Dendritic cell treated with granulocyte-macrophage colony-stimulating factor and Interleukin-4, amounts not matched to agents 40 ng/mL and 50 ng/mL, for 4 days (primary cell): Measurements from ENCODE around the gene OPA1.

Experiments used
- H3K27ac Mint-ChIP-seq: one replicate; pipeline ENCODE4 v1.8.0; 2022; ENCODE audit warnings: mild to moderate bottlenecking, mixed read lengths
- H3K27me3 Mint-ChIP-seq: one replicate; pipeline ENCODE4 v1.8.0; 2022; ENCODE audit warnings: mild to moderate bottlenecking, mixed read lengths
- H3K36me3 Mint-ChIP-seq: one replicate; pipeline ENCODE4 v1.8.0; 2022; ENCODE audit warnings: low read depth, mixed read lengths
- H3K4me1 Mint-ChIP-seq: one replicate; pipeline ENCODE4 v1.8.0; 2022; ENCODE audit warnings: low read depth, mixed read lengths
- H3K4me3 Mint-ChIP-seq: one replicate; pipeline ENCODE4 v1.8.0; 2022; ENCODE audit warnings: mild to moderate bottlenecking, moderate library complexity, mixed read lengths
- H3K9me3 Mint-ChIP-seq: one replicate; pipeline ENCODE4 v1.8.0; 2022; ENCODE audit warnings: mixed read lengths
- intact Hi-C: fragments of 100-400 bp; cut with micrococcal nuclease; formaldehyde crosslinking; loops from one replicate; pipeline ENCODE4 v1.15.0; 2022

OPA1 gene

GRCh38 chr3:193686665-193687483 lies 93.9 kb downstream of the OPA1 start:
- intact Hi-C loops = no loop called here
- peaks cover 6% of the 10 kb centered on the region for H3K4me1 Mint-ChIP-seq
- H3K4me3 Mint-ChIP-seq = no peak overlapping the region
- no peaks in the 10 kb centered on the region for H3K27me3 Mint-ChIP-seq
- peaks cover 27% of the 10 kb centered on the region for H3K36me3 Mint-ChIP-seq
- H3K27ac Mint-ChIP-seq = peak overlapping the region; percentile 33
- no peaks in the 10 kb centered on the region for H3K9me3 Mint-ChIP-seq

DNA sequence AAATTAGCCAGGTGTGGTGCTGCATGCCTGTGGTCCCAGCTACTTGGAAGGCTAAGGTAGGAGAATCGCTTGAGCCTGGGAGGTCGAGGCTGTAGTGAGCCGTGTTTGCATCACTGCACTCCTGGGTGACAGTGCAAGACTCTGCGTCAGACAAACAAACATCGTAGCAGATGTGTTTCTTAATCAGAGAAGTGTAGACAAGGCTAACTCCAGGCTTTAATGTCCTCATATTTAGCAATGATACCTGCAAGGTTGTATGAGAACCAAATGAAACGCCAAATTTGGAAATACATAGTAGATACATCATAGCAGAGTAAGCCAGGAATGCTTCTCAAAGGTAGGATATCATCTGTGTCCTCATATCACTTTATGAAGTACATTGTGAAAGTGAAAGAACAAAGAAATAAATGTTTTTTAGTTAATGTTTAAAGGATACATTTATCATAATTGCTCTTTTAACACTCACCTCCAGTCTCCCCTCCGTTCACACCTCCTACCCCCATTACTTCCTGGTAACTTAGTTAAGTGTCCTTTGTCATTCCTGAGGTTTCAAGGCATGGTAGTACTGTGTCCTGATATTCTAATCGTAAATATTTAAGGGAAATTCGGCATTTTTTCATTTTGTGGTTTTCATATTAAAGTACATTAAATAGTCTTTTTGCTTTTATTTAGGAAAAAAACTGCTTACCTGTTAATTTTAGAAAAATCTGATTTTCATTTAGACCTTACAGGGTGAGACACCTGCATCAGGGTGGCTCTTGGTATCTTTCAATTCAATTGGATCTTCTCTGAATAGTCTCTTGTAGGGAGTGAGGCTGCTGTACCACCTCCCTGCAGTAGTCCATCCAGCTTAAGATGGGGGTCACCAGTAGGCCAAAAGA lies 96.1 kb downstream of the OPA1 start:
- H3K4me1 Mint-ChIP-seq = peaks cover 6% of the 10 kb centered on the region
- no peak overlapping the region for H3K27ac Mint-ChIP-seq
- peaks cover 33% of the 10 kb centered on the region for H3K36me3 Mint-ChIP-seq
- H3K27me3 Mint-ChIP-seq = no peaks in the 10 kb centered on the region
- no peak overlapping the region for H3K4me3 Mint-ChIP-seq
- intact Hi-C loops = no loop called here
- H3K9me3 Mint-ChIP-seq = no peaks in the 10 kb centered on the region

- H3K4me1 Mint-ChIP-seq = no peaks in the 10 kb centered on the region
- no peaks in the 10 kb centered on the region for H3K27me3 Mint-ChIP-seq
- H3K9me3 Mint-ChIP-seq = no peaks in the 10 kb centered on the region
- intact Hi-C loops = no loop called here
- H3K4me3 Mint-ChIP-seq = no peak overlapping the region
- H3K27ac Mint-ChIP-seq = no peak overlapping the region
- H3K36me3 Mint-ChIP-seq = peaks cover 48% of the 10 kb centered on the region
Measured at GRCh38 chr3:193693774-193694173, 100.8 kb downstream of the OPA1 start.

DNA sequence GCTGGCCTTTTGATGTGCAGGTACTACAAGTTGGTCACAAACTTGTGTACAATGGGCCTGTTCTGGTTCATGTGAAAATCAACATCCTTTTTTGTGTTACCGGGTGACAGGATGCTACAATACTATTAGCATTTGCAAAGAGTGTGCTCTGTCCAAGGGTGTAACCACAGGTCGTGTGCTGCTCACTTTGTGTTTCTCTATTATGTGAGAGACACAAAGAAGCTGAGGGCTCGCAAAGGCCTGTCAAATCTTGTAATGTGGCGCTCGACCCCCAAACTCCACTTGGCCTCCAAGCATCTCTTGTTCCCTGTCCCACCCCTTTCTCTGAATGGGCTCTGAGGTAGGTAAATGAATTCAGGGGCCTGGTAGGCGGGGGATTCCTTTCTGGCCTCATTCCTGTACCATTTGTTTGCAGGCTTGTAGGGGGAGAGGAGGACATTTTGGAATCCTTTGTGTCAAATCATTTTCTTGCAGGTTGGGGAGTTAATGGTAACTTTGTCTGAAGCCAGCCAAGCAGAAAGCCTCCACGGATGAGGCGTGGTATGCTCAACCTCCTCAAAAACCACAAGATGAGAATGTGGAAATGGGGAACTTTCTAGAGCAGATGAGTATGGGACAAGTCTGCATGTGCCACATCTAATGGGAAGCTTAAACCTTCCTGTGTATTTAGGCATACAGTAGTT lies 109.1 kb downstream of the OPA1 start:
- Mint-ChIP-seq H3K27ac (no peak overlapping the region), H3K4me3 (no peak overlapping the region)
- intact Hi-C loops = no loop called here

GRCh38 chr3:193702967-193703366 lies 110.0 kb downstream of the OPA1 start:
- intact Hi-C loops = no loop called here
- Mint-ChIP-seq H3K4me3 (no peak overlapping the region), H3K27ac (no peak overlapping the region), H3K4me1 (peaks cover 10% of the 10 kb centered on the region), H3K9me3 (no peaks in the 10 kb centered on the region), H3K27me3 (no peaks in the 10 kb centered on the region), H3K36me3 (peaks cover 27% of the 10 kb centered on the region)

More for the DNA sequence above, 109.1 kb downstream of the OPA1 start:
- Mint-ChIP-seq H3K27me3 (no peaks in the 10 kb centered on the region), H3K9me3 (no peaks in the 10 kb centered on the region), H3K36me3 (peaks cover 28% of the 10 kb centered on the region), H3K4me1 (peaks cover 10% of the 10 kb centered on the region)

GRCh38 chr3:193704431-193704830 lies 111.4 kb downstream of the OPA1 start:
- no peak overlapping the region for H3K4me3 Mint-ChIP-seq
- H3K27ac Mint-ChIP-seq = no peak overlapping the region
- H3K9me3 Mint-ChIP-seq = no peaks in the 10 kb centered on the region
- intact Hi-C loops = no loop called here
- peaks cover 10% of the 10 kb centered on the region for H3K4me1 Mint-ChIP-seq
- H3K27me3 Mint-ChIP-seq = no peaks in the 10 kb centered on the region
- peaks cover 18% of the 10 kb centered on the region for H3K36me3 Mint-ChIP-seq

DNA sequence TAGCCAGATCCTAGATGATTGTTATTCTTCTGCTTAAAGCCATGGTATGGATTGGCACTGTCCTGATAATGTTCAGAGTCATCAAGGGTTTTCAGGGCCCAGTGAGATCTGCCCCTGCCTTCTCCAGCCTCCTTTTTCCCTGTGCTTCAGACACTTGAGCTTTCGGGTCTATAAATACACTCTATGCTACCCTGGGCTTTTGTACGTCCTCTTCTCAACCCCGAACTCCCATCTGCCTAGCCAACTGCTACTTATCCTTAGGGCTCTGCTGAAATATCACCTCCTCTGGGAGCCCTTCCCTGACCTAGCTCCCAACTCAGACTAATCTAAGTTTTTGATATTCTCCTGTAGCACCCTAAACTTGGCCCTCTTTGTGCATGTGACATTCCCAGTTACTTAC lies 115.3 kb downstream of the OPA1 start:
- no peak overlapping the region for H3K27ac Mint-ChIP-seq
- no peaks in the 10 kb centered on the region for H3K27me3 Mint-ChIP-seq
- H3K9me3 Mint-ChIP-seq = no peaks in the 10 kb centered on the region
- intact Hi-C loops = no loop called here
- no peak overlapping the region for H3K4me3 Mint-ChIP-seq
- H3K4me1 Mint-ChIP-seq = no peaks in the 10 kb centered on the region
- no peaks in the 10 kb centered on the region for H3K36me3 Mint-ChIP-seq

- no peaks in the 10 kb centered on the region for H3K36me3 Mint-ChIP-seq
- H3K4me3 Mint-ChIP-seq = no peak overlapping the region
- no peaks in the 10 kb centered on the region for H3K27me3 Mint-ChIP-seq
- peaks cover 16% of the 10 kb centered on the region for H3K9me3 Mint-ChIP-seq
- intact Hi-C loops = no loop called here
- no peaks in the 10 kb centered on the region for H3K4me1 Mint-ChIP-seq
- H3K27ac Mint-ChIP-seq = no peak overlapping the region
Measured at GRCh38 chr3:193710286-193711165, 117.5 kb downstream of the OPA1 start.

GRCh38 chr3:193711166-193711485 lies 118.1 kb downstream of the OPA1 start:
- Mint-ChIP-seq H3K27ac (no peak overlapping the region), H3K9me3 (peaks cover 19% of the 10 kb centered on the region), H3K36me3 (no peaks in the 10 kb centered on the region), H3K27me3 (no peaks in the 10 kb centered on the region), H3K4me3 (no peak overlapping the region), H3K4me1 (no peaks in the 10 kb centered on the region)
- intact Hi-C loops = no loop called here

DNA sequence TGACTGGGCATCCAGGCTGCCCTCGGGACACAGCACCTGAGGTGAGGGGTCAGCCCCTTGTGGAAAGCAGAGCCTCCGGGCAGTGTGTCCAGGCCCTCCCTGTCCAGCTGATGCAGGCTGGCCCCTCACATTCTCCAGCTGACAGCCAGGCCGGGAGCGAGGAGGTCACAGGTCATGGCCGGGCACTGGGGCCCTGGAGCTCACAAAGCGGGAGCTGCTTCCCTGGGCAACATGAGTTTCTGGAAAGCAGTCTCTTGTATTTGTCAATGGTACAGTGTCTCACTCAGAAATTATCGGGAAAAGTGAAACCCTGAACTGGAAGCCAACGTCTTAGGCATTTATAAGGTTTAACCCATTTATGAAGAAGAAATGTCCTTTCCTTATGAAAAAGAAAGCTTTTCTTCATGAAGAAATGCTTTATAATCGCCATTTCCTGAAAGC lies 118.5 kb downstream of the OPA1 start:
- Mint-ChIP-seq H3K27me3 (no peaks in the 10 kb centered on the region), H3K4me1 (no peaks in the 10 kb centered on the region), H3K36me3 (no peaks in the 10 kb centered on the region), H3K4me3 (no peak overlapping the region), H3K27ac (no peak overlapping the region), H3K9me3 (peaks cover 19% of the 10 kb centered on the region)
- intact Hi-C loops = no loop called here

- no peak overlapping the region for H3K27ac Mint-ChIP-seq
- intact Hi-C loops = no loop called here
- no peak overlapping the region for H3K4me3 Mint-ChIP-seq
- no peaks in the 10 kb centered on the region for H3K4me1 Mint-ChIP-seq
- H3K9me3 Mint-ChIP-seq = peaks cover 19% of the 10 kb centered on the region
- H3K36me3 Mint-ChIP-seq = no peaks in the 10 kb centered on the region
- no peaks in the 10 kb centered on the region for H3K27me3 Mint-ChIP-seq
Measured at GRCh38 chr3:193711964-193712598, 119.1 kb downstream of the OPA1 start.

DNA sequence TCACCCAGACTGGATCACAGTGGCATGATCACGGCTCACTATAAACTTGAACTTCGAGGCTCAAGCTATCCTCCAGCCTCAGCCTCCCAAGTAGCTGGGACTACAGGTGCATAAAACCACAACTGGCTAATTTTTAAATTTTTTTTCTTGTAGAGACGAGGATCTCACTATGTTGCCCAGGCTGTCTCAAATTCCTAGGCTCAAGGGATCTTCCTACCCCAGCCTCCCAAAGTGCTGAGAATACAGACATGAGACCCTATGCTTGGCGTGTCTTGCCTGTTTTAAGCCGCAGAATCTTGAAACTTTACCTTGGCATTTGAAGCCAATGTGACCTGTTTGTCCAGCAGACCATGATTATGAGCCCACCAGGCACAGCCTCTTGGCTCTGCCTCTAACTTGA lies 119.9 kb downstream of the OPA1 start:
- Mint-ChIP-seq H3K4me3 (no peak overlapping the region), H3K27ac (no peak overlapping the region), H3K9me3 (peaks cover 19% of the 10 kb centered on the region), H3K4me1 (no peaks in the 10 kb centered on the region), H3K36me3 (no peaks in the 10 kb centered on the region), H3K27me3 (no peaks in the 10 kb centered on the region)
- intact Hi-C loops = no loop called here

GRCh38 chr3:193714523-193715137 lies 121.6 kb downstream of the OPA1 start:
- no peak overlapping the region for H3K27ac Mint-ChIP-seq
- H3K9me3 Mint-ChIP-seq = peaks cover 19% of the 10 kb centered on the region
- intact Hi-C loops = no loop called here
- no peaks in the 10 kb centered on the region for H3K36me3 Mint-ChIP-seq
- H3K4me1 Mint-ChIP-seq = no peaks in the 10 kb centered on the region
- no peaks in the 10 kb centered on the region for H3K27me3 Mint-ChIP-seq
- no peak overlapping the region for H3K4me3 Mint-ChIP-seq
